SK-N-SH (cell line): Measurements from ENCODE around the gene FRMPD4.

Source experiments
- CTCF ChIP-seq: fragments of 200-600 bp; sonication (generic); IDR thresholded peaks from 2 replicates; pipeline ENCODE4 v1.6.1; 2017; ENCODE audit warnings: antibody characterized with exemption, mild to moderate bottlenecking, moderate library complexity
- ELF1 ChIP-seq: IDR thresholded peaks from 2 replicates; pipeline ENCODE4 v1.4.0; 2012
- EP300 ChIP-seq, 2 experiments: IDR thresholded peaks; 2 replicates each; pipeline versions ENCODE4 v1.4.0 to v1.6.1; 2012; ENCODE audit warnings: borderline replicate concordance in 1 of 2, low read depth in 1 of 2, low read length in 1 of 2
- EZH2phosphoT487 ChIP-seq: fragments of 200-600 bp; sonication (generic); IDR thresholded peaks from 2 replicates; pipeline ENCODE4 v1.6.1; 2017; ENCODE audit warnings: low read depth, mixed run types, mild to moderate bottlenecking, antibody characterized with exemption, moderate library complexity, borderline replicate concordance
- IRF3 ChIP-seq: fragments of 150-350 bp; IDR thresholded peaks from 2 replicates; pipeline ENCODE4 v1.6.1; 2016; ENCODE audit warnings: mild to moderate bottlenecking, low read depth, low read length
- MXI1 ChIP-seq: IDR thresholded peaks from 2 replicates; pipeline ENCODE4 v1.6.1; 2012; ENCODE audit warnings: mild to moderate bottlenecking, low read depth, low read length, improper control_type of control experiment
- POLR2AphosphoS5 ChIP-seq: IDR thresholded peaks from 2 replicates; pipeline ENCODE4 v1.6.1; 2012; ENCODE audit warnings: low read depth, low read length
- RFX5 ChIP-seq: IDR thresholded peaks from 2 replicates; pipeline ENCODE4 v1.6.1; 2012; ENCODE audit warnings: mild to moderate bottlenecking, improper control_type of control experiment, low read length
- TAF1 ChIP-seq: IDR thresholded peaks from 2 replicates; pipeline ENCODE4 v1.6.1; 2012; ENCODE audit warnings: low read depth, mild to moderate bottlenecking, low read length, moderate library complexity, borderline replicate concordance
- TCF12 ChIP-seq: IDR thresholded peaks from 2 replicates; pipeline ENCODE4 v1.4.0; 2012
- YY1 ChIP-seq: IDR thresholded peaks from 2 replicates; pipeline ENCODE4 v1.4.0; 2012; ENCODE audit warnings: low read depth, mild to moderate bottlenecking
- TF ChIP-seq, protein P1 (sequence below): IDR thresholded peaks from 2 replicates; pipeline ENCODE4 v1.4.0; 2012; ENCODE audit warnings: low read depth
- TF ChIP-seq, protein P2 (sequence below): fragments of 150-350 bp; IDR thresholded peaks from 2 replicates; pipeline ENCODE4 v1.6.1; 2017; ENCODE audit warnings: antibody characterized with exemption, low read length, low read depth, borderline replicate concordance

GRCh38 chrX:12352922-12353321 is 214.6 kb downstream of the FRMPD4 start:
- no peak for TF ChIP-seq EP300 (IDR thresholded peaks at IDR 0.05; ENCODE audit: borderline replicate concordance in 1 of 2, low read depth in 1 of 2, low read length in 1 of 2)
- TF ChIP-seq CTCF: no peak
- no peak for TF ChIP-seq EZH2phosphoT487
- TF ChIP-seq RFX5: no peak
- no peak for TF ChIP-seq POLR2AphosphoS5
- TF ChIP-seq ELF1: no peak
- TF ChIP-seq TCF12: no peak
- TF ChIP-seq YY1: no peak
- TF ChIP-seq, protein P1, sequence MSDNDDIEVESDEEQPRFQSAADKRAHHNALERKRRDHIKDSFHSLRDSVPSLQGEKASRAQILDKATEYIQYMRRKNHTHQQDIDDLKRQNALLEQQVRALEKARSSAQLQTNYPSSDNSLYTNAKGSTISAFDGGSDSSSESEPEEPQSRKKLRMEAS: no peak
- TF ChIP-seq IRF3: no peak
- TF ChIP-seq TAF1: no peak
- TF ChIP-seq, protein P2, sequence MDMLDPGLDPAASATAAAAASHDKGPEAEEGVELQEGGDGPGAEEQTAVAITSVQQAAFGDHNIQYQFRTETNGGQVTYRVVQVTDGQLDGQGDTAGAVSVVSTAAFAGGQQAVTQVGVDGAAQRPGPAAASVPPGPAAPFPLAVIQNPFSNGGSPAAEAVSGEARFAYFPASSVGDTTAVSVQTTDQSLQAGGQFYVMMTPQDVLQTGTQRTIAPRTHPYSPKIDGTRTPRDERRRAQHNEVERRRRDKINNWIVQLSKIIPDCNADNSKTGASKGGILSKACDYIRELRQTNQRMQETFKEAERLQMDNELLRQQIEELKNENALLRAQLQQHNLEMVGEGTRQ: no peak
- TF ChIP-seq MXI1: no peak
